Upper lobe of left lung (tissue), 4 donors: Measurements from ENCODE around the gene ACTL8.

Experiments used
- CTCF ChIP-seq, 6 experiments: fragments of 450-650 bp in 4 of 6; fragments of 200-600 bp in 2 of 6; sonication (generic) in 2 of 6; IDR thresholded peaks; one replicate each; pipeline ENCODE4 v1.5.1; 2016 to 2019; ENCODE audit warnings: antibody characterized with exemption in 6 of 6
- EP300 ChIP-seq, 4 donors: sonication (generic); formaldehyde crosslinking; IDR thresholded peaks; one replicate each; pipeline ENCODE4 v1.5.1; 2017; ENCODE audit warnings: antibody characterized with exemption in 4 of 4, control low read depth in 2 of 4
- POLR2A ChIP-seq, 4 donors: fragments of 450-650 bp; IDR thresholded peaks; one replicate each; pipeline ENCODE4 v1.5.1; 2016 to 2017; ENCODE audit warnings: antibody characterized with exemption in 4 of 4, mild to moderate bottlenecking in 2 of 4
- POLR2AphosphoS5 ChIP-seq, 2 donors: sonication (generic); formaldehyde crosslinking; IDR thresholded peaks; one replicate each; pipeline ENCODE4 v1.5.1; 2017; ENCODE audit warnings: antibody characterized with exemption in 2 of 2

DNA sequence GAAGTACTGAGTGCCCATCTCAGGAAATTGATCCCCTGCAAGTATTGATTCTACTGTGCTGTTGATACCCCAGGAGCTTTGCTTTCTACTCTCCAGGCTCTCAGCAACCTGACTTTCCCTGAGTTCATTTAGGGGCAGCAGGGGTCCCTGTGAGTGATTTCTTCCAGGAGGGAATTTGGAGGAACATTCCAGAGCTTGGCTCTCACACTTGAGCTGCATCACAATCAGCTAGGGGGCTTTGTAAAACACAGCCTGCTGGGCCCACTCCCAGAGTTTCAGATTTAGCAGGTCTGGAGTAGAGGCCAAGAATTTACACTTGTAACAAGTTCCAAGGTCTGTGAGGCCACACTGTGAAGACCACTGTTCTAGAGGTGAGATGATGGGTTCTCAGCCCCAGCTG lies 16.1 kb upstream of the ACTL8 start:
- TF ChIP-seq CTCF (IDR thresholded peaks at IDR 0.05) (no peak), POLR2AphosphoS5 (IDR thresholded peaks at IDR 0.05) (no peak), EP300 (IDR thresholded peaks at IDR 0.05) (no peak), POLR2A (IDR thresholded peaks at IDR 0.05) (no peak)
